Muscle layer of colon (tissue), 2 donors: ENCODE measurements around the gene FAM184B.

Experiments used
- H3K27ac ChIP-seq: one replicate; pipeline ENCODE4 v1.7.0; 2013; ENCODE audit warnings: low read depth, mild to moderate bottlenecking, low read length, moderate library complexity
- H3K27me3 ChIP-seq, 2 donors: one replicate each; pipeline ENCODE4 v1.7.0; 2013; ENCODE audit warnings: low read length in 2 of 2, mild to moderate bottlenecking in 2 of 2; ENCODE audit not compliant: insufficient read depth in 2 of 2, control insufficient read depth in 1 of 2
- H3K36me3 ChIP-seq: one replicate; pipeline ENCODE4 v1.7.0; 2013; ENCODE audit warnings: mild to moderate bottlenecking, low read length; ENCODE audit not compliant: insufficient read depth
- H3K4me1 ChIP-seq: one replicate; pipeline ENCODE4 v1.7.0; 2013; ENCODE audit warnings: mild to moderate bottlenecking, low read length; ENCODE audit not compliant: insufficient read depth
- H3K4me3 ChIP-seq, 2 donors: one replicate each; pipeline ENCODE4 v1.7.0; 2013; ENCODE audit warnings: low read length in 2 of 2, low read depth in 1 of 2, mild to moderate bottlenecking in 1 of 2, moderate library complexity in 1 of 2
- H3K9ac ChIP-seq: one replicate; pipeline ENCODE4 v1.7.0; 2013; ENCODE audit warnings: low read length
- H3K9me3 ChIP-seq: one replicate; pipeline ENCODE4 v1.7.0; 2013; ENCODE audit warnings: mild to moderate bottlenecking, low read length
- donor health status: abdominal sarcoma.
- donor health status: Adenocarcinoma of cecum.

FAM184B gene

DNA sequence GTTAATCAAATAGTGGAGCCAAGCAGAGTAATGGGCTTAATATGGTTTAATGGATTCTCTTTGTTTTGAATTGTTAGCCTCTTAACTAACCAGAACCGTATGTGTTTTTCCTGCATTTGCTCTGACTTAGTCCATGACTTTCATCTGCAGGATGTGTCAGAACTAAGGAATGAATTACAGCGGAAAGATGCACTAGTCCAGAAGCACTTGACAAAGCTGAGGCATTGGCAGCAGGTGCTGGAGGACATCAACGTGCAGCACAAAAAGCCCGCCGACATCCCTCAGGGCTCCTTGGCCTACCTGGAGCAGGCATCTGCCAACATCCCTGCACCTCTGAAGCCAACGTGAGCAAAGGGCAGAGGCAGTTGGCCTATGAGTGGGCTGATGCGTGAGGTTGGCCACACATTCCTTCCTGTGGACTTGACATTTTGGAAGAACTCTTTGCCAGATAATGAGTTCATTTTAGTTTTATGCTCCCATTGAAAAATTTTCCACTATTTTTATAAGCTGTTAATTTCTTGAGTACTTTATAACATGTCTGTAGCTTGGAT is 157.9 kb downstream of the FAM184B start:
- no peak overlapping the region for H3K27ac ChIP-seq
- no peak overlapping the region for H3K9ac ChIP-seq
- H3K4me3 ChIP-seq: no peak overlapping the region
- H3K36me3 ChIP-seq: peaks cover 92% of the 10 kb centered on the region
- H3K4me1 ChIP-seq: peaks cover 13% of the 10 kb centered on the region
- H3K27me3 ChIP-seq: no peaks in the 10 kb centered on the region
- H3K9me3 ChIP-seq: no peaks in the 10 kb centered on the region

DNA sequence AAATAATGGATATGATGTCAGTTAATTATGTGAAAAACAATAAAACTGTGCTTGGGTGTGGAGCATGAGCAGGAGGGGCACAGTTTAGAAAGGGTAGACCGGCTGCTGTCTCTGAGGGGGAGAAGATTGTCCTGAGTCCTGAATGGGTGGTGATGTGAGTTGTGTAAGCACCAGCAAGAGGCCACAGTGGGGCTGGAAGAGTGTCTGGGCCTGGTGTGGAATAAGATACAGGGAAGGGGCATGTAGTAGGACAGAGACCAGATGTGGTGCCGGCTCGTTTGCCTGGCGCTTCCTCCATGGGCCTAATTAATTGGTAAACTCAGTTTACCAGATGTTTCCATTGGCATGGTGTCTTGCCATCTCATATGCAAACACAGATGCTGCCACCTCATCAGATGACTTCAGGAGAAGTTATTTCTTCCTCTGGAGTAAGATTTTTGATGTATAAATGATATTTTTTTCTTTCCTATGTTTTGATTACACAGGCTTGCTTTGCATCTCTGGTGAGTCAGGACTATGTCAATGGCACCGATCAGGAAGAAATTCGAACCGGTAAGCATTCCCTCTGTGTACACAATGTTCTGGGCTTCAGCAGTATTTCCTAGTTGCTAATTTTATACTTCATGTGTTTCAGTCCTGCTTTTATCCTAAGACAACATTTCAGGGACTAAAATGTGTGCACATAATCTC is 161.9 kb downstream of the FAM184B start:
- Histone ChIP-seq H3K27me3 (no peaks in the 10 kb centered on the region), H3K36me3 (peaks cover 69% of the 10 kb centered on the region), H3K9ac (no peak overlapping the region), H3K4me1 (peaks cover 38% of the 10 kb centered on the region), H3K9me3 (no peaks in the 10 kb centered on the region), H3K4me3 (no peak overlapping the region), H3K27ac (no peak overlapping the region)

DNA sequence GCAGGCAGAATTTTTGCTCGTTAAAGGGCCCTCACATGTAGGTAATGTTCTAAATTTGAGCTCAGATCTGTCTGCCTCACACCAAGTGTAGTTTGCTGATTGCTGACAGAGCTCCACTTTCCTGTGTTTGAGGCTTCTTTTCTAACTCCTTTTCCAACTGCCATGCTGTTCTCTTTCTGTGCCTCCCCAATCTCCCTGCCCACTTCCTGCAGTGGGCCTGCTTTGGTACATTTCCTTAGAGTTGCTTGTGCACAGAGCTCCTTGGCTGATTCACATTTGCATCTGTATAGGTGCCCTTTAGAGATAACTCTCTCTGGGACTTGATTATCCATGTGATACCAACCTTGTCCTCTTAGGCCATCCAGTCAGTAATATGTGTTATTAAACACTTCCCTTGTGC is 162.5 kb downstream of the FAM184B start:
- Histone ChIP-seq H3K36me3 (peaks cover 63% of the 10 kb centered on the region), H3K9ac (no peak overlapping the region), H3K27me3 (no peaks in the 10 kb centered on the region), H3K27ac (no peak overlapping the region), H3K4me1 (peaks cover 38% of the 10 kb centered on the region), H3K9me3 (no peaks in the 10 kb centered on the region), H3K4me3 (no peak overlapping the region)

DNA sequence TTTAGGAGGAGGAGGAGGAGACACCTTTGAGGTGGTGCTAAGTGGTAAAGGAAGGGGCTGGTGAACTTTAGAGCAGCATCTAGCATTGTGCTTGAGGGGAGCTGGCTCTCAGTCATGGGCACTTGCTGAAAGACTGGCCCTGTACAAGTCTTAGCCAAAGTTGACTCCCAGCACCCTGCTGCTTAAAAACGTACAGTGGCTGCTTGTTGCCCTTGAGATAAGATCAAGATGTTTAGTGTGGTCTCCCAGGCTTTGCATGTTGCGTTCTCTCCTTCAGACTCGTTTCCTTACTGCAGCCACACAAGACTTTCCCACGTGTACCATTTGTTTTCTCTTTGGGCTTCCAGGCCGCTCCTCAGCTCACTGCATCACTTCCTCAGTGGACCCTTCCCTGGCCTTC is 165.1 kb downstream of the FAM184B start:
- Histone ChIP-seq H3K27me3 (no peaks in the 10 kb centered on the region), H3K27ac (no peak overlapping the region), H3K9me3 (no peaks in the 10 kb centered on the region), H3K36me3 (peaks cover 36% of the 10 kb centered on the region), H3K4me3 (peak overlapping the region in 1 of 2 donors; percentile 50), H3K9ac (no peak overlapping the region), H3K4me1 (peaks cover 38% of the 10 kb centered on the region)

DNA sequence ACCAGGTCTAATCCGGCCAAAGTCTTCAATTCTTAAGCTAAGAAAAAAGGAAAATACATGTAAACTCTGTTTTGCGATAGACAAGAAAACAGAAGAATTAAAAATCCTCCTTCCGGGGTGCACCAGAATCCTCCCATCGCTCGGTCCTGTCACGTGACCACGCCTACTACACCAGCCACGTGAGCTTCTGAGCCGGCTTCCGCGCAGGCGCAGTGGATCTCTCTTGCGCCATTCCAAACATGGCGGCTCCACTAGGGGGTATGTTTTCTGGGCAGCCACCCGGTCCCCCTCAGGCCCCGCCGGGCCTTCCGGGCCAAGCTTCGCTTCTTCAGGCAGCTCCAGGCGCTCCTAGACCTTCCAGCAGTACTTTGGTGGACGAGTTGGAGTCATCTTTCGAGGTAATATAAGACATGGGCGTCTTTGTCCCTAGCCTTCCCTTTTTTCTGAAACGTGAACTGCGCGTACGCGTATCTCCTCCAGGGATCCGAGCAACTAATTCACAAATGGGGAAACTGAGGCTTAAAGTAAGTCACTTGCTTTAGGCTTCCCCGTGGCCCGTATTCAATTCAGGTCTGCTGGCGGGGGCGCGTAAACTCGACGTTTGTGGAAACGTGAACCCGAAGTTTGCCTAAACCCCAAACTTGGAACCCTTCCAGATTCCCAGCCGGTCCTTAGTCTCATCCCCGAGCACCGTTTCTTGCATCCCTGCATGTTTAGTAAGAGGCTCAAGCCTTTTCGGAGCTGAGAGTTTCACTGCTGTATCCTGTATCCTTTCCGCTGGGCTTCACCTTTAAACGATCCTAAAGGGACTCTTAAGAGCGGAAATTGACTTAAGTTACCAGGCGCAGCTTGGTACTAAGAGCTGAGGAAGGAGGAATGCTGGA is 166.8 kb downstream of the FAM184B start, which contains the start of gene MED28:
Gene MED28, plus strand, starts transcription at position 226 of the 884 bp plus-strand sequence. Its CDS starts 14 bp downstream, at position 240.
- H3K9me3 ChIP-seq: no peaks in the 10 kb centered on the region
- peak within 1 kb of the TSS; percentile 87 for H3K9ac ChIP-seq
- H3K4me3 ChIP-seq: peak within 1 kb of the TSS; percentile 66 to 83
- H3K4me1 ChIP-seq: peaks cover 36% of the 10 kb centered on the region
- H3K27me3 ChIP-seq: no peaks in the 10 kb centered on the region
- H3K36me3 ChIP-seq: peaks cover 20% of the 10 kb centered on the region
- peak within 1 kb of the TSS; percentile 96 for H3K27ac ChIP-seq

DNA sequence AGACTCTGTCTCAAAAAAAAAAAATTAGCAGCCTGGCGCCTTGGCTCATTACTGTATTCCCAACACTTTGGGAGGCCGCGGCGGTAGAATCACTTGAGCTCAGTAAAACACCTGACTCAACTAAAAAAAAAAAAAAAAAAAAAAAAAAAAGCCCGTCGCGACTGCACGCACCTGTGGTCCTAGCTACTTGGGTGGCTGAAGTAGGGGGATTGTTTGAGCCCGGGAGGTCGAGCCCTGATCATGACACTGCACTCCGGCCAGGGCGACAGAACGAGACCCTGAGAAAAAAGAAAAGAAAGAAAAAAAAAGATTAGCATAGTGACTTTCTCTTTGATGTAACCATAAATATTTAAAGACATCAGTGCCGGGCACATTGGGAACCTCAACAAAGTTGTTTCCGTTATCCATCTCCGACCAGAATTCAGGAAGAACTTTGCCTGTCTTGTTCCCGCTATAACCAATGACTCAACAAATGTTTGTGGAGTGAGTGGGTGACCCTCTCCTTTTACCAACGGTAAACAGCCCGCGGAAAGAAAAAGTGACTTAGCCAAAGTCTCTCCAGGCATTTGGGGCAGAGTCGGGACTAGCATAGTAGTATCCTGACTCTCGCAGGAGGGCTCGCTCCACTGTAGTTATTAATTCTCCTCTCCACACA is 167.5 kb downstream of the FAM184B start:
- no peaks in the 10 kb centered on the region for H3K27me3 ChIP-seq
- peaks cover 28% of the 10 kb centered on the region for H3K4me1 ChIP-seq
- H3K36me3 ChIP-seq: peaks cover 13% of the 10 kb centered on the region
- no peaks in the 10 kb centered on the region for H3K9me3 ChIP-seq
- H3K27ac ChIP-seq: peak overlapping the region; percentile 96
- H3K9ac ChIP-seq: peak overlapping the region; percentile 87
- H3K4me3 ChIP-seq: peak overlapping the region; percentile 66 to 83

DNA sequence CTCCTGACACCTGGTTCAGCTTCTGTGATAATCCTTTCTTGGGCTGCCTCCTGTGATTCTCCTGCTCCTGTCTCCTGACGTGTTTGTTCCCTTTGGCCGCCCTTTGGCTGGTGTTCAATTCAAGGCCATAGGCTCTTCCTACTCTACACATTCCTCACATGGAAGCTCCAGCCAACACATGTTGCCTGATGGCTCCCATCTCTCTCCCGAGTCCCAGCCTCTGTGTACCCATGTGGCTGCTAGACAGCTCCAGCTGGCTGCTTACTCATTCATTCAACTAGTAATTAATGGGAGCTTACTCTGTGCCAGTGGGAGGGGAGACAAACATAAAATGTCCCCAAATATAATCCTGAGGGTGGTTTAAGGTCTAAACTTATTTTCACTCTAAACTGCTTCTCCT is 176.2 kb downstream of the FAM184B start:
- H3K36me3 ChIP-seq: peaks cover 34% of the 10 kb centered on the region
- no peak overlapping the region for H3K27ac ChIP-seq

DNA sequence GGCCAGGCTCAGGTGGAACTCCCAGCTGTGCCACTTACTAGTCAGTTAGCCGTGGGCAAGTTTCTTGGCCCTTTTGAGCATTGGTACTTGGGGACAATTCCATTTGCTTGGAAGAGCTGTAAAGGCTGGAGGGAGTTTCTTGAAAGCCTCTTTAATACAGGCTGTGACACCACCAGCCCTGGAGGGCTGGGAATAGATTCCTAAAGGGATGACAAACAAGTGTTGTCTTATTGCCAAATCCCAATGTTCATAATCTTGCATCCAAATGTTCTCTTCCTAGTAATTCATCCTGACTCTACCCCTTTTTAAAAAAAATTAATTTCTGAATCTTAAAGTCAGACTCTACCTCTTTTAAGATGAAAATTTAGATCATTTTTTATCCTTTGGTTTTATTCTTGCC is 181.6 kb downstream of the FAM184B start:
- no peak overlapping the region for H3K4me3 ChIP-seq
- no peaks in the 10 kb centered on the region for H3K9me3 ChIP-seq
- no peak overlapping the region for H3K27ac ChIP-seq
- H3K9ac ChIP-seq: no peak overlapping the region
- no peaks in the 10 kb centered on the region for H3K27me3 ChIP-seq
- H3K4me1 ChIP-seq: no peaks in the 10 kb centered on the region
- peaks cover 48% of the 10 kb centered on the region for H3K36me3 ChIP-seq

More for the DNA sequence above, 176.2 kb downstream of the FAM184B start:
- H3K9me3 ChIP-seq: no peaks in the 10 kb centered on the region
- H3K4me3 ChIP-seq: no peak overlapping the region
- H3K9ac ChIP-seq: no peak overlapping the region
- H3K27me3 ChIP-seq: no peaks in the 10 kb centered on the region
- H3K4me1 ChIP-seq: no peaks in the 10 kb centered on the region

DNA sequence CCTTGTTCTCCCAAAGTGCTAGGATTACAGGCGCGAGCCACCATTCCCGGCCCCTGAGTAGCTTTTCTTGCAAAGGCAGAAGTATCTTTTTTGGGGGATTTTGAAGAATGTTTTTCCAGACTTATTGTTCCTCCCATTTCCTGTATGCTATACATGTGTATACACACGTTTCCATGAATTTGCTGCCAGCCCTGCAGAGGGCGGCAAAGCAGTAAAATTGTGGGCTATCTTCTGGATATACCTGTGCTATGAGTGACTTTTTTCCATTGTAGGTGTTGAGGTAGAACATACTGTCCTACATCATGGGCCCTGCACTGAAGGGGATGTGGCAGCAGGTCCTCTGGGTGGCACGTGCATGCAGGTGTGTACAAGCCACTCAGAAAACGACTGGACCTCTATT is 183.9 kb downstream of the FAM184B start:
- Histone ChIP-seq H3K4me1 (no peaks in the 10 kb centered on the region), H3K9me3 (no peaks in the 10 kb centered on the region), H3K4me3 (no peak overlapping the region), H3K9ac (no peak overlapping the region), H3K27ac (no peak overlapping the region), H3K36me3 (peaks cover 54% of the 10 kb centered on the region), H3K27me3 (no peaks in the 10 kb centered on the region)

DNA sequence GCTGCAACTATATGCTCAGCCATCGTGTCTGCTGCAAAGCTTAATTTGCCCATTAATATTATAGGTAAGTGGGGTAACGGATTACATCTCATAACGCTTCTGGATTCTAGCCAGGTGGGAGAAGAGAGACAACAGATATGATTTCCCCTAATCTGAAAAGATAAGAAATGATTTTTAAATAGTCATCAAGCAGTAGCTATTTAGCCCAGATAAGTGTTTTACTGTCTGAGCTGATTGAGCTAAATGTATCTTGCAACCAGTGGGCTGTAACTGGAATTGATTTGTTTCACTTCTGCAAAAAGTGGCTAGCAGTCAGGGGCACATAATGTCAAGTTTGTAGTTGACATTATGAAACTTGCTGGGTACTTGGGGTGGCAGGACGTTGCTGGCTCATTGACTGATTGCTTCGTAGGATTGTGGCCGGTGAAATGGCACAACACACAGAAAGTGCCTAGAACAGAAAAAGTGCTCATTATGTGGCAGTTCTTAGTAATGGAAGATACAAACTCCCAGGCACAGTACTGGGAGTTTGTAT is 185.9 kb downstream of the FAM184B start:
- H3K27me3 ChIP-seq: no peaks in the 10 kb centered on the region
- H3K27ac ChIP-seq: no peak overlapping the region
- H3K9ac ChIP-seq: no peak overlapping the region

DNA sequence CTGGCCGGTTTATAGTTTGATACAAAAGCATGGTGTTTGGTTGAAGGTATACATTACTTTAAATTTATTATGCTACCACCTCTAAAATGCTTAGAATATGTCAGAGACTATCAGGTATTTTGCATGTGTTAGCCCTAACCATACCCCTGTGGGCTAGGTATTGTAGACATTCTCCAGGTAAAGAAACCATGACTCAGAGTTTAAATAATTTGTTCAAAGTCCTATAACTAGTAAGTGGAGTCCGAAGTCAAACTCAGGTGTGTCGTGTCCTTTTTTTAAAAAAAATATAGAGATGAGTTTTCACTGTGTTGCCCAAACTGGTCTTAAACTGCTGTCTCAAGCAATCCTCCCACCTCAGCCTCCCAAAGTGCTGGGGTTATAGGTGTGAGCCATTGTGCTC is 192.1 kb downstream of the FAM184B start:
- no peak overlapping the region for H3K9ac ChIP-seq

More for the DNA sequence above, 185.9 kb downstream of the FAM184B start:
- H3K4me1 ChIP-seq: no peaks in the 10 kb centered on the region
- no peak overlapping the region for H3K4me3 ChIP-seq
- H3K9me3 ChIP-seq: no peaks in the 10 kb centered on the region
- peaks cover 52% of the 10 kb centered on the region for H3K36me3 ChIP-seq

More for the DNA sequence above, 192.1 kb downstream of the FAM184B start:
- Histone ChIP-seq H3K36me3 (peaks cover 45% of the 10 kb centered on the region), H3K9me3 (no peaks in the 10 kb centered on the region), H3K27me3 (no peaks in the 10 kb centered on the region), H3K27ac (no peak overlapping the region), H3K4me3 (no peak overlapping the region), H3K4me1 (no peaks in the 10 kb centered on the region)
